Measurements from ENCODE around the gene ZC3H7B.
"Not testable (repeated sequence)": the region's sequence is repeated elsewhere in the genome, so short reads cannot be mapped to it uniquely, and the experiment has no call there.

The ZC3H7B gene

GRCh38 chr22:41301085-41302020, at the start of gene ZC3H7B:
Gene ZC3H7B (plus strand): TSS chr22:41301525. CDS start chr22:41320661, 19,136 bp downstream.
- DNase-seq, result peak; percentile 92

- DNase-seq, result no peak
Measured at GRCh38 chr22:41252365-41252764, 49.0 kb upstream of the ZC3H7B start.

- DNase-seq, result no peak
Measured at GRCh38 chr22:41254230-41254629, 47.1 kb upstream of the ZC3H7B start.

GRCh38 chr22:41256254-41257253, 44.8 kb upstream of the ZC3H7B start:
- no peak for DNase-seq

GRCh38 chr22:41257696-41258095, 43.6 kb upstream of the ZC3H7B start:
- no peak for DNase-seq

GRCh38 chr22:41259756-41260155, 41.6 kb upstream of the ZC3H7B start:
- DNase-seq, result not testable (repeated sequence)

- DNase-seq, result no peak
Measured at GRCh38 chr22:41260871-41261270, 40.5 kb upstream of the ZC3H7B start.

GRCh38 chr22:41261541-41262249, 39.6 kb upstream of the ZC3H7B start:
- DNase-seq, result no peak

- no peak for DNase-seq
Measured at GRCh38 chr22:41262250-41262765, 39.0 kb upstream of the ZC3H7B start.

- DNase-seq, result no peak
Measured at GRCh38 chr22:41263704-41264103, 37.6 kb upstream of the ZC3H7B start.

- no peak for DNase-seq
Measured at GRCh38 chr22:41264408-41264941, 36.9 kb upstream of the ZC3H7B start.

GRCh38 chr22:41267958-41268357, 33.4 kb upstream of the ZC3H7B start:
- no peak for DNase-seq

GRCh38 chr22:41271787-41272186, 29.5 kb upstream of the ZC3H7B start:
- no peak for DNase-seq

- no peak for DNase-seq
Measured at GRCh38 chr22:41273128-41273527, 28.2 kb upstream of the ZC3H7B start.

- no peak for DNase-seq
Measured at GRCh38 chr22:41274856-41275255, 26.5 kb upstream of the ZC3H7B start.

GRCh38 chr22:41280065-41280464, 21.3 kb upstream of the ZC3H7B start:
- DNase-seq, result no peak

GRCh38 chr22:41280854-41281253, 20.5 kb upstream of the ZC3H7B start:
- DNase-seq, result no peak

GRCh38 chr22:41284465-41284864, 16.9 kb upstream of the ZC3H7B start:
- DNase-seq, result no peak

GRCh38 chr22:41285441-41285819, 15.9 kb upstream of the ZC3H7B start:
- peak; percentile 94 for DNase-seq

GRCh38 chr22:41285820-41286638, 15.3 kb upstream of the ZC3H7B start, which contains the start of gene RANGAP1:
Gene RANGAP1 (minus strand): TSS chr22:41286187. CDS start chr22:41281044, 5,143 bp downstream.
- peak; percentile 100 for DNase-seq

GRCh38 chr22:41286639-41287091, 14.7 kb upstream of the ZC3H7B start:
- peak; percentile 65 for DNase-seq

All from activated CD4-positive, alpha-beta T cell treated with anti-CD3 and anti-CD28 coated beads, Interleukin-10, Interleukin-2, amounts not matched to agents 100 ng/mL and 50 ng/mL, durations not matched to agents 16 hours and 8 hours (primary cell).